HG02870 (cell line): ENCODE data around the gene HTR1D.

Experiments
- ATAC-seq: cut with Tn5 transposase; IDR thresholded peaks from one replicate; pipeline ENCODE4 v1.9.1; 2021; ENCODE audit warnings: mild to moderate bottlenecking, moderate library complexity; ENCODE audit not compliant: unreplicated experiment

The HTR1D gene

GRCh38 chr1:23152966-23153684 is 64.2 kb downstream of the HTR1D start:
- ATAC-seq, result no peak

- ATAC-seq, result no peak
These were observed 66.6 kb downstream of the HTR1D start for GRCh38 chr1:23150742-23151141.

- no peak for ATAC-seq
These were observed 67.2 kb downstream of the HTR1D start for GRCh38 chr1:23150125-23150524.

DNA sequence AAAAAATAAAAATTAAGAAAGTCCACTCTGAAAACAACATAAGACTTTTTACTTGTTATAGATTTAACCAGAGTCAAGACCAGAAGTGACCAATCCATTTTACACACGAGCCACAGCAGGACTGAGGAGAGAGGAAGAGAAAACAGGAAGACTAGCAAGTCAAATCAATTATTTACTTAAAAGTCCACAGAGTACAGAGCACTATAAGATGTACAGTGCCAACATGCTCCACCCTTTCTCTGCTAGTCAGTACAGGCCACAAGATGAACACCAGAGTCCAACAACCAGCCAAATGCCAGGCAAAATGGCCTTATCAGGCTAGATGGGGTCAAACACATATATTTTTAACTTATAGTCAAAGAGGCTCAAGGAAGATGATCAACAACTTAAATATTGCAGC is 68.2 kb downstream of the HTR1D start:
- ATAC-seq, result no peak

- no peak for ATAC-seq
These were observed 69.2 kb downstream of the HTR1D start for GRCh38 chr1:23148084-23148483.
